IMR-90 (cell line): Measurements from ENCODE around the gene DHDDS.

Source experiments
- POLR2A ChIP-seq: IDR thresholded peaks from 2 replicates; pipeline ENCODE4 v1.6.1; 2012; ENCODE audit warnings: mild to moderate bottlenecking, low read depth, low read length
- TF ChIP-seq, protein P1 (sequence below): conservative IDR thresholded peaks from 2 replicates; pipeline ENCODE4 v1.5.1; 2012; ENCODE audit warnings: mild to moderate bottlenecking, low read depth, low read length, improper control_type of control experiment

DNA sequence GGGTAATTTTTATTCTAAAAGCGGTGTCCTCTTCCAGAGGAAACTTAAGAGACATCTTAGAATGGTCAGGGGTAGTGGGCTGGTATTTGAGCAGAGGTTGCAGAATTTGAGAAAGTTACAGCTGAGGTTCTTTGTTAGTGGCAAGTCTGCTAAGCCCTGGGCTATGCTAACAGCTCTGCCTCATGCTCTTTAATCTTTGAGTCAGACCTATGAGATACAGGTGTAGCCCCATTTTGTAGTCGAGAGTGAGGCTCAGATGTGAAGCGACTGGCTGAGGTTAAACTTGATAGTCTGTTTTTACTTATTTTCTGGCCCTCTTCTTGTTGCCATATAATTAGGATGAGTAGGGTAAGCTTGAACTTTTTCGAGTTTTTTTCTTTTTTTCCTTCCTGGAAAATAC is 44.8 kb downstream of the DHDDS start:
- TF ChIP-seq, protein P1, sequence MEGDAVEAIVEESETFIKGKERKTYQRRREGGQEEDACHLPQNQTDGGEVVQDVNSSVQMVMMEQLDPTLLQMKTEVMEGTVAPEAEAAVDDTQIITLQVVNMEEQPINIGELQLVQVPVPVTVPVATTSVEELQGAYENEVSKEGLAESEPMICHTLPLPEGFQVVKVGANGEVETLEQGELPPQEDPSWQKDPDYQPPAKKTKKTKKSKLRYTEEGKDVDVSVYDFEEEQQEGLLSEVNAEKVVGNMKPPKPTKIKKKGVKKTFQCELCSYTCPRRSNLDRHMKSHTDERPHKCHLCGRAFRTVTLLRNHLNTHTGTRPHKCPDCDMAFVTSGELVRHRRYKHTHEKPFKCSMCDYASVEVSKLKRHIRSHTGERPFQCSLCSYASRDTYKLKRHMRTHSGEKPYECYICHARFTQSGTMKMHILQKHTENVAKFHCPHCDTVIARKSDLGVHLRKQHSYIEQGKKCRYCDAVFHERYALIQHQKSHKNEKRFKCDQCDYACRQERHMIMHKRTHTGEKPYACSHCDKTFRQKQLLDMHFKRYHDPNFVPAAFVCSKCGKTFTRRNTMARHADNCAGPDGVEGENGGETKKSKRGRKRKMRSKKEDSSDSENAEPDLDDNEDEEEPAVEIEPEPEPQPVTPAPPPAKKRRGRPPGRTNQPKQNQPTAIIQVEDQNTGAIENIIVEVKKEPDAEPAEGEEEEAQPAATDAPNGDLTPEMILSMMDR = no peak
- no peak for TF ChIP-seq POLR2A
